ENCODE data around the gene SLAIN1.

Gene SLAIN1

GRCh38 chr13:77714119-77714755 lies 16.8 kb downstream of the SLAIN1 start:
- no peak for DNase-seq (ENCODE audit: low read depth)

- DNase-seq (ENCODE audit: low read depth): no peak
These were observed 17.9 kb downstream of the SLAIN1 start for GRCh38 chr13:77715233-77715891.

- no peak for DNase-seq (ENCODE audit: low read depth)
These were observed 19.2 kb downstream of the SLAIN1 start for GRCh38 chr13:77716692-77717091.

- no peak for DNase-seq (ENCODE audit: low read depth)
These were observed 20.0 kb downstream of the SLAIN1 start for GRCh38 chr13:77717508-77717907.

- DNase-seq (ENCODE audit: low read depth): no peak
These were observed 21.6 kb downstream of the SLAIN1 start for GRCh38 chr13:77719128-77719527.

- DNase-seq (ENCODE audit: low read depth): no peak
These were observed 23.5 kb downstream of the SLAIN1 start for GRCh38 chr13:77720988-77721387.

GRCh38 chr13:77724092-77724491 lies 26.6 kb downstream of the SLAIN1 start:
- DNase-seq (ENCODE audit: low read depth): no peak

GRCh38 chr13:77725071-77725470 lies 27.6 kb downstream of the SLAIN1 start:
- no peak for DNase-seq (ENCODE audit: low read depth)

GRCh38 chr13:77728265-77729125 lies 31.0 kb downstream of the SLAIN1 start:
- DNase-seq (ENCODE audit: low read depth): no peak

GRCh38 chr13:77729502-77730221 lies 32.2 kb downstream of the SLAIN1 start:
- no peak for DNase-seq (ENCODE audit: low read depth)

- DNase-seq (ENCODE audit: low read depth): no peak
These were observed 33.1 kb downstream of the SLAIN1 start for GRCh38 chr13:77730572-77730971.

GRCh38 chr13:77732287-77732686 lies 34.8 kb downstream of the SLAIN1 start:
- no peak for DNase-seq (ENCODE audit: low read depth)

GRCh38 chr13:77733674-77734073 lies 36.2 kb downstream of the SLAIN1 start:
- DNase-seq (ENCODE audit: low read depth): no peak

- DNase-seq (ENCODE audit: low read depth): no peak
These were observed 40.2 kb downstream of the SLAIN1 start for GRCh38 chr13:77737583-77738200.

- DNase-seq (ENCODE audit: low read depth): no peak
These were observed 42.7 kb downstream of the SLAIN1 start for GRCh38 chr13:77740097-77740735.

- no peak for DNase-seq (ENCODE audit: low read depth)
These were observed 43.6 kb downstream of the SLAIN1 start for GRCh38 chr13:77740931-77741596.

GRCh38 chr13:77741597-77741972 lies 44.1 kb downstream of the SLAIN1 start:
- DNase-seq (ENCODE audit: low read depth): no peak

GRCh38 chr13:77742801-77743200 lies 45.3 kb downstream of the SLAIN1 start:
- DNase-seq (ENCODE audit: low read depth): no peak

GRCh38 chr13:77745784-77746183 lies 48.3 kb downstream of the SLAIN1 start:
- no peak for DNase-seq (ENCODE audit: low read depth)

- no peak for DNase-seq (ENCODE audit: low read depth)
These were observed 51.9 kb downstream of the SLAIN1 start for GRCh38 chr13:77749344-77749880.

All from stimulated activated CD8-positive, alpha-beta memory T cell treated with anti-CD3 and anti-CD28 coated beads, Interleukin-4, amount 100 ng/mL, for 24 hours (primary cell).